ENCODE data around the gene HIVEP3. TPM values are rescaled to one million over a fixed set of nuclear protein-coding genes. Genes with fewer than 3 reads are reported as not detected.

The HIVEP3 gene
- polyA plus RNA-seq, 1 of the 3 experiments (the other 2 are of a cell fraction) = 6.4 TPM

DNA sequence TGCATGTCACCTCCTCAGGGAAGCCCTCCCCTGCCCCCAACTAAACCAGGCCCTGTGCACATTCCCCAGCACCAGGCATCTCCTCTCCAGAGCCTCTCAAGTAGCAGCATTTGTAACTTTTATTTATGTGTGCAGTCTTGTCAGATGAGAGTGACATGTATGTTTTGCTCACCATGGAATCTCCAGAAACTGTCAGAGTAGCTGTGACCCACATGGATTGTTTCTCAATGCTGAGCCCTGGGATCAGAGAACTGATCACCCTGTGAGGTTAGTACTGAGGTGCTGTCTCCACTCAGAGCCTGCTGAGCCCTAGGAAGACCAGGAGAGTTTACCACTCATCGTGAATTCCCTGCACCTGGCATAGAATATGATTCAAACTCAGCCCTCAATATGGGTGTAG lies 243.3 kb downstream of the HIVEP3 start:
- DNase-seq = no peak
- no peaks in the 10 kb centered on the region for H3F3A ChIP-seq (replicated peaks; ENCODE audit: insufficient read depth)
- no peaks in the 10 kb centered on the region for H4K20me1 ChIP-seq (ENCODE audit: insufficient read depth)
- ChIA-PET POLR2A (no interaction called here), CTCF (no interaction called here)
- no peaks in the 10 kb centered on the region for H3K9me3 ChIP-seq
- no peaks in the 10 kb centered on the region for H3K9me2 ChIP-seq
- H2AFZ ChIP-seq (ENCODE audit: low read depth) = no peak overlapping the region
- no peak overlapping the region for H3K27ac ChIP-seq (ENCODE audit: low read depth in 2 of 2, low read length in 1 of 2)
- no peaks in the 10 kb centered on the region for H3K36me3 ChIP-seq (replicated peaks in 1 of 2; ENCODE audit: control insufficient read depth in 1 of 2, insufficient read depth in 2 of 2, low read length in 1 of 2)
- H3K79me2 ChIP-seq (ENCODE audit: insufficient read depth) = no peaks in the 10 kb centered on the region
- 86% methylated on average over 1 of the region's 1 CpG for WGBS (ENCODE audit: low lambda C conversion rate)
- H3K4me3 ChIP-seq (ENCODE audit: low read depth in 2 of 2, low read length in 1 of 2) = no peak overlapping the region
- H3K27me3 ChIP-seq (ENCODE audit: insufficient read depth) = no peaks in the 10 kb centered on the region
- TF ChIP-seq, protein P1, sequence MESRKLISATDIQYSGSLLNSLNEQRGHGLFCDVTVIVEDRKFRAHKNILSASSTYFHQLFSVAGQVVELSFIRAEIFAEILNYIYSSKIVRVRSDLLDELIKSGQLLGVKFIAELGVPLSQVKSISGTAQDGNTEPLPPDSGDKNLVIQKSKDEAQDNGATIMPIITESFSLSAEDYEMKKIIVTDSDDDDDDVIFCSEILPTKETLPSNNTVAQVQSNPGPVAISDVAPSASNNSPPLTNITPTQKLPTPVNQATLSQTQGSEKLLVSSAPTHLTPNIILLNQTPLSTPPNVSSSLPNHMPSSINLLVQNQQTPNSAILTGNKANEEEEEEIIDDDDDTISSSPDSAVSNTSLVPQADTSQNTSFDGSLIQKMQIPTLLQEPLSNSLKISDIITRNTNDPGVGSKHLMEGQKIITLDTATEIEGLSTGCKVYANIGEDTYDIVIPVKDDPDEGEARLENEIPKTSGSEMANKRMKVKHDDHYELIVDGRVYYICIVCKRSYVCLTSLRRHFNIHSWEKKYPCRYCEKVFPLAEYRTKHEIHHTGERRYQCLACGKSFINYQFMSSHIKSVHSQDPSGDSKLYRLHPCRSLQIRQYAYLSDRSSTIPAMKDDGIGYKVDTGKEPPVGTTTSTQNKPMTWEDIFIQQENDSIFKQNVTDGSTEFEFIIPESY (IDR thresholded peaks at IDR 0.05; ENCODE audit: borderline replicate concordance, low read depth) = no peak
- TF ChIP-seq TEAD4 (IDR thresholded peaks at IDR 0.05; ENCODE audit: borderline replicate concordance, insufficient read depth) (no peak), MAX (IDR thresholded peaks at IDR 0.05; ENCODE audit: low read depth) (no peak), RFX5 (IDR thresholded peaks at IDR 0.05; ENCODE audit: low read length) (no peak), MEF2A (IDR thresholded peaks at IDR 0.05; ENCODE audit: borderline replicate concordance, low read depth) (no peak), IRF3 (IDR thresholded peaks at IDR 0.05; ENCODE audit: low read depth, low read length) (no peak), RAD21 (IDR thresholded peaks at IDR 0.05; ENCODE audit: low read length) (no peak), SIN3A (IDR thresholded peaks at IDR 0.05; ENCODE audit: borderline replicate concordance, low read depth, low read length) (no peak), EZH2phosphoT487 (IDR thresholded peaks at IDR 0.05; ENCODE audit: borderline replicate concordance, low read depth) (no peak), ELF1 (IDR thresholded peaks at IDR 0.05) (no peak)
- TF ChIP-seq, protein P2, sequence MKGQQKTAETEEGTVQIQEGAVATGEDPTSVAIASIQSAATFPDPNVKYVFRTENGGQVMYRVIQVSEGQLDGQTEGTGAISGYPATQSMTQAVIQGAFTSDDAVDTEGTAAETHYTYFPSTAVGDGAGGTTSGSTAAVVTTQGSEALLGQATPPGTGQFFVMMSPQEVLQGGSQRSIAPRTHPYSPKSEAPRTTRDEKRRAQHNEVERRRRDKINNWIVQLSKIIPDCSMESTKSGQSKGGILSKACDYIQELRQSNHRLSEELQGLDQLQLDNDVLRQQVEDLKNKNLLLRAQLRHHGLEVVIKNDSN (IDR thresholded peaks at IDR 0.05; ENCODE audit: borderline replicate concordance, low read depth) = no peak
- peaks cover 10 to 24% of the 10 kb centered on the region in 2 experiments; a peak in 2 of 4 replicates for H3K4me1 ChIP-seq (ENCODE audit: control insufficient read depth in 1 of 2, insufficient read depth in 2 of 2, low read depth in 1 of 2, low read length in 1 of 2)
- no peak overlapping the region for H3K9ac ChIP-seq
- no peak overlapping the region for H3K4me2 ChIP-seq

DNA sequence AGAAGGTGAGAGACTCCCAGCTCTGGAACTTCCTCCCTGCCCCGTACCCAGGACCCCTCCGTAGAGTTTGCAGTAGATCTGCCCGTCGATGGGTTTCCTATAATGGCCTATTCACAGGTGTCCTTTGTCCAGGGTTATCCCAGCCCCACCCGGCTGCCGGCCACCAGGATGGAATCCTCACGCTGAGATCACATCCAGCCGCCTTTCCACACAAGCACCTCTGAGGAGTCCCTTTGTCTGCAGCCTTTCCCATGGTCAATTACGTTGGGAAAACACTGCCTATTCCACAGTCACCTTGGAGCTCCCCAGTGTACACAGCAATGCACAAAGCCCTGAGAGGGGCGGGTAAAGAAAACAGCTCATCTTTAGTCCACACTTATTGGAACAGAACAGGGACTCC lies 244.2 kb downstream of the HIVEP3 start:
- H3K4me1 ChIP-seq (ENCODE audit: control insufficient read depth in 1 of 2, insufficient read depth in 2 of 2, low read depth in 1 of 2, low read length in 1 of 2) = peaks cover 13 to 21% of the 10 kb centered on the region in 2 experiments; a peak in 2 of 4 replicates
- H3F3A ChIP-seq (replicated peaks; ENCODE audit: insufficient read depth) = no peaks in the 10 kb centered on the region
- POLR2A ChIA-PET = no interaction called here
- WGBS (ENCODE audit: low lambda C conversion rate) = 97% methylated on average over 10 of the region's 10 CpGs
- CTCF ChIA-PET = interaction anchor here (0.7 to 2.0 kb wide), 2 partner anchors 12 to 42 kb away, joined by 3 to 5 read pairs; no protein-coding TSS in a partner anchor
- no peak overlapping the region for H3K27ac ChIP-seq (ENCODE audit: low read depth in 2 of 2, low read length in 1 of 2)
- TF ChIP-seq YY1 (IDR thresholded peaks at IDR 0.05; ENCODE audit: low read depth) = no peak
- no peak for TF ChIP-seq MEF2A (IDR thresholded peaks at IDR 0.05; ENCODE audit: borderline replicate concordance, low read depth)
- no peak for TF ChIP-seq NRF1 (IDR thresholded peaks at IDR 0.05; ENCODE audit: low read depth, low read length)
- no peak for TF ChIP-seq FOXM1 (IDR thresholded peaks at IDR 0.05; ENCODE audit: low read depth)
- no peak for TF ChIP-seq TCF12 (IDR thresholded peaks at IDR 0.05)
- no peak for TF ChIP-seq RCOR1 (IDR thresholded peaks at IDR 0.05; ENCODE audit: low read length)
- no peak for TF ChIP-seq EZH2phosphoT487 (IDR thresholded peaks at IDR 0.05; ENCODE audit: borderline replicate concordance, low read depth)
- no peak for TF ChIP-seq CHD2 (IDR thresholded peaks at IDR 0.05; ENCODE audit: low read length, partially characterized antibody)
- no peak for TF ChIP-seq GABPA (IDR thresholded peaks at IDR 0.05; ENCODE audit: low read depth)
- no peak for TF ChIP-seq ELF1 (IDR thresholded peaks at IDR 0.05)
- no peak for TF ChIP-seq USF2 (IDR thresholded peaks at IDR 0.05; ENCODE audit: borderline replicate concordance, low read depth, low read length)
- DNase-seq = no peak
- H3K79me2 ChIP-seq (ENCODE audit: insufficient read depth) = no peaks in the 10 kb centered on the region
- H2AFZ ChIP-seq (ENCODE audit: low read depth) = no peak overlapping the region
- H3K9me2 ChIP-seq = no peaks in the 10 kb centered on the region
- no peaks in the 10 kb centered on the region for H3K36me3 ChIP-seq (replicated peaks in 1 of 2; ENCODE audit: control insufficient read depth in 1 of 2, insufficient read depth in 2 of 2, low read length in 1 of 2)
- H3K9me3 ChIP-seq = no peaks in the 10 kb centered on the region
- H3K4me3 ChIP-seq (ENCODE audit: low read depth in 2 of 2, low read length in 1 of 2) = no peak overlapping the region
- no peaks in the 10 kb centered on the region for H4K20me1 ChIP-seq (ENCODE audit: insufficient read depth)
- H3K9ac ChIP-seq = no peak overlapping the region
- H3K4me2 ChIP-seq = no peak overlapping the region
- no peaks in the 10 kb centered on the region for H3K27me3 ChIP-seq (ENCODE audit: insufficient read depth)
